ENCODE measurements around the gene SPC24.
"Not testable (repeated sequence)": the region's sequence is repeated elsewhere in the genome, so short reads cannot be mapped to it uniquely, and the experiment has no call there.

The SPC24 gene

GRCh38 chr19:11166281-11167142, 10.9 kb upstream of the SPC24 start:
- no peak for DNase-seq (ENCODE audit: low read depth, low spot score)

GRCh38 chr19:11165486-11166030, 10.0 kb upstream of the SPC24 start:
- no peak for DNase-seq (ENCODE audit: low read depth, low spot score)

- no peak for DNase-seq (ENCODE audit: low read depth, low spot score)
Observed at GRCh38 chr19:11164879-11165406, 9.4 kb upstream of the SPC24 start.

- no peak for DNase-seq (ENCODE audit: low read depth, low spot score)
Observed at GRCh38 chr19:11164296-11164695, 8.7 kb upstream of the SPC24 start.

GRCh38 chr19:11160440-11160768, 4.8 kb upstream of the SPC24 start:
- DNase-seq (ENCODE audit: low read depth, low spot score), result not testable (repeated sequence)

- DNase-seq (ENCODE audit: low read depth, low spot score), result no peak
Observed at GRCh38 chr19:11159598-11160439, 4.2 kb upstream of the SPC24 start.

- no peak for DNase-seq (ENCODE audit: low read depth, low spot score)
Observed at GRCh38 chr19:11154683-11155047, 917 bp downstream of the SPC24 start.

- no peak for DNase-seq (ENCODE audit: low read depth, low spot score)
Observed at GRCh38 chr19:11152318-11153062, 3.1 kb downstream of the SPC24 start.

GRCh38 chr19:11151181-11151580, 4.4 kb downstream of the SPC24 start:
- no peak for DNase-seq (ENCODE audit: low read depth, low spot score)

- DNase-seq (ENCODE audit: low read depth, low spot score), result no peak
Observed at GRCh38 chr19:11148001-11148400, 7.6 kb downstream of the SPC24 start.

- DNase-seq (ENCODE audit: low read depth, low spot score), result no peak
Observed at GRCh38 chr19:11145536-11145924, 10.1 kb downstream of the SPC24 start.

- peak; percentile 40 for DNase-seq (ENCODE audit: low read depth, low spot score)
Observed at GRCh38 chr19:11142528-11143171, 12.9 kb downstream of the SPC24 start.

- no peak for DNase-seq (ENCODE audit: low read depth, low spot score)
Observed at GRCh38 chr19:11141937-11142527, 13.6 kb downstream of the SPC24 start.

- DNase-seq (ENCODE audit: low read depth, low spot score), result no peak
Observed at GRCh38 chr19:11140896-11141295, 14.7 kb downstream of the SPC24 start.

- not testable (repeated sequence) for DNase-seq (ENCODE audit: low read depth, low spot score)
Observed at GRCh38 chr19:11140023-11140538, 15.5 kb downstream of the SPC24 start.

GRCh38 chr19:11138601-11139300, 16.8 kb downstream of the SPC24 start:
- no peak for DNase-seq (ENCODE audit: low read depth, low spot score)

- peak; percentile 50 for DNase-seq (ENCODE audit: low read depth, low spot score)
Observed at GRCh38 chr19:11137542-11138384, 17.8 kb downstream of the SPC24 start.

GRCh38 chr19:11136400-11137101, 19.0 kb downstream of the SPC24 start:
- no peak for DNase-seq (ENCODE audit: low read depth, low spot score)
